GM10266 (cell line): ENCODE results near the gene DES.

Experiments
- DNase-seq: peaks from one replicate; pipeline ENCODE4 v3.0.0; 2012; ENCODE audit errors: extremely low spot score
- TF ChIP-seq, protein P1 (sequence below): IDR thresholded peaks from 2 replicates; pipeline ENCODE4 v1.5.1; 2012; ENCODE audit warnings: mild to moderate bottlenecking, low read depth; ENCODE audit not compliant: control insufficient read depth, insufficient read depth; ENCODE audit errors: missing control alignments

DES gene

DNA sequence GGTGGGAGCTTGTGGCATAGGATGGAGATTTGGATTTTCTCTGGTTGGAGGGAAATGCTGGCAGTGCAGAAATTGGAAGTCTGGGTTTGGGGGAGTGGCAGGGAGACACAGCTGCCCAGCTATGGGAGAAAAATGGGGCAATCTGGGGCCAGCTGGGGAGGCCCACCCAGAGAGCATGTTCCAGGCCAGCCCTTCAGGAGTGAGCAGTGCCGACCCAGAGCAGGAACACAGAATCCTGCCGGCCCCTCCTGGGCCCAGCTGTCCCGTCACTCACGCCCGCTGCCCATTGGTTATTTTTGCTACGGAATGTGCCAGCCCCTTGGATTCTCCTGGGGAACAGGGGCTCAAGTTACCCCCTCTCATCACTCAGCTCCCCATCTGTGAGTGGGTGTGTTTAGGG, 21.3 kb downstream of the DES start:
- no peak for DNase-seq
- TF ChIP-seq, protein P1, sequence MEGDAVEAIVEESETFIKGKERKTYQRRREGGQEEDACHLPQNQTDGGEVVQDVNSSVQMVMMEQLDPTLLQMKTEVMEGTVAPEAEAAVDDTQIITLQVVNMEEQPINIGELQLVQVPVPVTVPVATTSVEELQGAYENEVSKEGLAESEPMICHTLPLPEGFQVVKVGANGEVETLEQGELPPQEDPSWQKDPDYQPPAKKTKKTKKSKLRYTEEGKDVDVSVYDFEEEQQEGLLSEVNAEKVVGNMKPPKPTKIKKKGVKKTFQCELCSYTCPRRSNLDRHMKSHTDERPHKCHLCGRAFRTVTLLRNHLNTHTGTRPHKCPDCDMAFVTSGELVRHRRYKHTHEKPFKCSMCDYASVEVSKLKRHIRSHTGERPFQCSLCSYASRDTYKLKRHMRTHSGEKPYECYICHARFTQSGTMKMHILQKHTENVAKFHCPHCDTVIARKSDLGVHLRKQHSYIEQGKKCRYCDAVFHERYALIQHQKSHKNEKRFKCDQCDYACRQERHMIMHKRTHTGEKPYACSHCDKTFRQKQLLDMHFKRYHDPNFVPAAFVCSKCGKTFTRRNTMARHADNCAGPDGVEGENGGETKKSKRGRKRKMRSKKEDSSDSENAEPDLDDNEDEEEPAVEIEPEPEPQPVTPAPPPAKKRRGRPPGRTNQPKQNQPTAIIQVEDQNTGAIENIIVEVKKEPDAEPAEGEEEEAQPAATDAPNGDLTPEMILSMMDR, result no peak

DNA sequence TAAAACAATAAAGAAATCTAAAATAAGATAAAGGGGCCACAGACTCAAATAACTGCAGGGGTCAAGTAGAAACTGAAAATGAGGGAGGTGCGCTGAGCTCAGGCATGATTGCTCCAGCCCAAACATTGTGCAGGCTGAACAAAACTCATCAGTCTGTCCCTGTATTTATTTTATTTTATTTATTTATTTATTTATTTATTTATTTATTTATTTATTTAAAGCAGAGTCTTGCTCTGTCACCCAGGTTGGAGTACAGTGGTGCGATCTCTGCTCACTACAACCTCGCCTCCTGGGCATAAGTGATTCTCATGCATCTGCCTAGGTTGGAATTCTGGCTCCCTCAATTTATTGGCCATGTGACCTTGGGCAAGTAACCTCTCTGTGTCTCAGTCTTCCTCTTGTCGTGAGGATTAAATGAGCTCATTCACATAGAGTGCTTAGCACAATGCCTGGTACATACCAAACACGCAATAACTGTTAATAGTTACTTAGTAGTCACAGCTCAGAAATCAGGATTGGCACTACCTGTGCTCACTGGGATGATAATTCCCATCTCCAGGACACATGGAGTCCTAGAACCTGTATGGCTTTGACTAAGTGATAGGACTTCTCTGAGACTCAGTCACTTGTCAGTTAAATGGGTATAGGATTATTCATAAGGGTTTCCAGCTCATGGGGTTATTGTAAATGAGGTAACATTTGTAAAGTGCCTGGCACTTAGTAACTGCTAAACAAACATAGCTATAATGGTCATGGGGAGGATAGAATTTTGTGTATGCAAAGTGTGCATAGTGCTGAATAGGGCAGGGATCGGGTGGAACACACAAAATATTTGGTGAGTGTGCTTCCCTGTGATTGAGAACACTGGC, 22.4 kb downstream of the DES start:
- TF ChIP-seq, protein P1, result no peak
- DNase-seq, result no peak

DNA sequence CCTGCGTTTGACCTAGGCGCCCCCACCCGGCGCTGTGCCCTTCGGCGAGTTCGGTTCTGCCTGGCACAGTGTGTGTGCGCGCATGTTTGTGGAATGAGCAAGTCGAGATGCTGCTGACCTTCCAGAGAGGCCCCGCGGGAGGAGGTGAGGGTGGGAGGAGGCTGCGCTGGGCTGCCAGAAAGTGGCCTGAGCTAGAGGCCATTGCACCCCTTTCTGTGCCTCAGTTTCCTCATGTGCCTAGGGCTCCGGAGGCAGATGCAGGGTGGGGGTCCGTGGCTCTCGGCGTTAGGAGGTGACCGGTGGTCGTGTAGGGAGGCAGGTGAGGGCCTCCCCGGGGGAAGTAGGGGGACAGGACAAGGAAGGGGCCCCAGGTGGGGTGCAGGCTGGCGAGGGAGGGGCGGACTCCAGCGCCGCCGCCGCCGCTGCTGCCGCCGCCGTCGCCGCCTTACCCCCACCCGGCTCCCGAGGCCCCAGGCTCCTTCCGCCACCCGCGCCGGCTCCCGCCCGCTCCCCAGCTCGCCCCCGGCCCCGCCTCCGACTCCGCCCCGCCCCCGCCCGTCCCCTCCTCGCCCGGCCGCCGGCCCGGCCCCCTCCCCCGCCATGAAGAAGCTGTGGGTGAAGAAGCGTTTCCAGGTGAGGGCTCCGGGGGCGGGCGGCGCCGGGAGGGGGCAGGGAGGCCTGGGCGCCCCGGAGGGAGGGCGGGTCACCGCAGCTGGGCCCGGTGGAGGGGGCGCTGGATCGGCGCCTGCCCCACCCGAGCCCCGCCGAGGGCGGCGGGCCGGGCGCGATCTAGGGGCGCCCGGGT, 23.5 kb downstream of the DES start:
- TF ChIP-seq, protein P1, result no peak
- peak; percentile 80 for DNase-seq

DNA sequence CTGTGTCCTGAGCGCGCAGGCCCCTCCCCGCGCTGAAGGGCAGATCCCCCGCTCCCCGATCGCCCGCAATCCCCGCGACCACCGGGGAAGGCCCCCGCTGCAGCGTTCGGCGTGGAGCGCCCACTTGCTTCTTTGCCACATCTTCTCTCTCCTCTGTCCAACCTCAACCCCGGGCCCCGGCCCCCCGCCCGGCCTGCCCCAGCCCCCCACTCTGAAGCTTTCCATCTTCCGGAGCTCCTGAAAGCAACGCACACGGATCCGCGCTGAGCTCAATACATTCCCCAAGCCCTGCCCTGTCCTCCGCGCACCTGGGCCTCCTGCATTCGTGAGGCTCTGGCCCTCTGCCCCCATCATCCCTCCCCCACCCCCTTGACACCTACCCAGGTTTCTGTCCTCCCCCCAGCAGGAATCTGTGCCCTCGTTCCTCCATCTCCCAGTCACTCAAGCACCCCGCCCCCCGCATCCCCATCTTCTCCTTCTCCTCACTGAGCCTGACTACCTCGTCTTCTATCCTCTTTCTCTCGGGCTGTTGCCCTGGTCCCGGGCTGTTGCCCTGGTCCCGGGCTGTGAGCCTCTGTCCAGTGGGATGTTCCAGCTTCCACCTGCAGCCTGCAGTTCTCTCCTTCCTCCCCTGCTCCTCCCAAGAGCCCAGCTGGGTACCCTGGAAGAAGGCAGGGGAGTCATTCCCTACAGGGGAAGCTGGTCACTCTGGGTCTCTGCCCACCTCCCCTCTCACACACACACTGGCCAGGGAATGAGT, 24.3 kb downstream of the DES start:
- TF ChIP-seq, protein P1, result no peak
- DNase-seq, result no peak

DNA sequence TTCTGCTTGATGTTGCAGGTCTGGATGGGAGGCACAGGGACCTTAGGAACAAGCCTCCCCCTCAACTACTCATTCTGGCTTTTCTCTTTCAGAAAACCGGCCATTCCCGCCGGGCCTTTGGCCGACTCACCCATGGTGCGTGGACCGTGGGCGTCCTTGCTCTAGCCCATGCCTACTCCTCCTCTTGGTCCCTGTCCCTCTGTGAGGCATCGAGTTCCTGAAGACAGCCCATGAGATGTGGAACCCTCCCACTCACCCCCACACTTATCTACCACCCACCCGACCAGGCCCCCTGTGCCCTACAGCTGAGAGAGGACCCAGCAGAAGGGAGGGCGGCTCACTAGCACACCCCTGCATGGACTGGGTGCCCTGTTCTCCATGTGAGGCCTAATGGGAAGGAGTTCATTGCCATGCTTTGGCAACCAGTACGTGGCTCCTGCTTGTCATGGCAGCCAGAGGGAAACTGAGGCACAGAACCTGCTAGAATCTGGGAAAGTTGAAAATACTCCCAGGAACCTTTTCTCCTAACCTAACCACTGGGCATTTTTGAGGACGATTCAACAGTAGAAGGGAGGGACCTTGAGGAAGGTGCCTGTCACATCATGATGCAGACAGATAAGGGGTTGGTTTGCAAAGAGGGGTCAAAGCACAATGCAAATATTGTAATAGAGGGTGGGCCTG, 25.0 kb downstream of the DES start:
- no peak for DNase-seq
- TF ChIP-seq, protein P1, result no peak

DNA sequence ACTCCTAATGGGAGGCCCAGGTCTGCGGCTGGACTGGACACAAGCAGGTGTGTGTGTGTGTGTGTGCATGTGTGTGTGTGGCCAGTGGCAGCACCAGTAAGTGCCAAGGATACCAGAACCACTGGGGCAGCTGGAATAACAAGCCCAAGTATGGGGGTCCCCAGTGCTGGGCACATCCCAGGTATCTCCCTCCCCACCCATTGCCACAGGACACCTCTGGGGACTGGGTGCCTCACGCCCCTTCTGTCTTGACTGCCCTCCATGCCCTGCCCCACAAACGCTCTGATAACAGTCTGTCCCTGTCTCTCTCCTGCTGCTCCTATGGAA, 25.5 kb downstream of the DES start:
- DNase-seq, result no peak
- TF ChIP-seq, protein P1, result no peak
